Prostate gland (tissue), 2 donors: ENCODE measurements around the gene PPFIA3.
A peak's percentile ranks its signal among the peaks of the same experiment; 100 is the strongest.

ENCODE experiments used
- POLR2A ChIP-seq: fragments of 450-650 bp; IDR thresholded peaks from one replicate; pipeline ENCODE4 v1.6.1; 2016; ENCODE audit warnings: antibody characterized with exemption, mild to moderate bottlenecking
- POLR2AphosphoS5 ChIP-seq: sonication (generic); formaldehyde crosslinking; IDR thresholded peaks from one replicate; pipeline ENCODE4 v1.6.1; 2017; ENCODE audit warnings: antibody characterized with exemption
- TF ChIP-seq, protein P1 (sequence below), 4 experiments: fragments of 200-600 bp in 2 of 4; fragments of 450-650 bp in 2 of 4; sonication (generic) in 2 of 4; IDR thresholded peaks; 1 replicate in 3 of 4; 2 replicates in 1 of 4; pipeline ENCODE4 v1.5.1; 2016 to 2019; ENCODE audit warnings: antibody characterized with exemption in 4 of 4, mild to moderate bottlenecking in 2 of 4, moderate library complexity in 2 of 4

DNA sequence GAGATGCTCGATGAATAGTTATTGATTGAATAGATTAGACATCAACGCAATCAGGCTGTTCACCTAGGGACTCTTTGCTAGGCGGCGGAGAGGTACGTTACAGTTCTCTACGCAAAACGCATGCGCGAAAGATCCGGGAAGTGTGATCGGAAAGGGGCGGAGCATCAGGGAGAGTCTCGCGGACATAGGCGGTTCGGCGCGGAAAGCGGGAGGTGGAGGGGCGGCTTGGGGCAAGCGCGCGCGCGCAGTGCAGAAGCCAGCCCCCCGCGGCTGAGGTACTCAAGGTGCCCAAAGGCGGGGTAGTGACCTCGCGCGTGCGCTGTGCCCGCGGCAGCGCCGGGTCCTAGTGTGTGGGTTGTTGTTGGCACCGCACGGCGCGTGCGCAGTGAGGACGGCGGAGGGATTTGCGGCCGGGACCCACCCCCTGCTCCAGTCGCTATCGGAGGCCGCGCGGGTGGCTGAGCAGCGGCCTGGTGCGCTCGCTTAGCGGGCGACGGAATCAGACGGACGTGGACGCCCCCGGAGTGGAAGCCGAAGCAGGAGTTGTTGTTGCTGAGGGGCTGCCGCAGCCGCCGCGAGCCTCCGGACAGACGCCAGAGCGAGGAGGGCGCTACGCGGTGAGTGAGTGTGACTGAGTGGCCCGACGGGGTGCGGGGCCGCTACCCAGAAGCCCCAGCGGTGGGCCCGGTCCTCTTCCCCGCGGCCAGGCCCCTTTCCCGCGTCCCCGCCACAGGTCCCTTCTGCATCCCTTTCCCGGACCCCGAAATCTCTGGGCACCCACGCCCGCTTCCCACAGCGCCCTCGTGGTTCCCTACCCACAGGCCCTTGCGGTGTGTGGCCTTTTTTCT is 34.1 kb upstream of the PPFIA3 start, which contains the start of gene SNRNP70:
- TF ChIP-seq POLR2A: peak; percentile 88
- TF ChIP-seq, protein P1, sequence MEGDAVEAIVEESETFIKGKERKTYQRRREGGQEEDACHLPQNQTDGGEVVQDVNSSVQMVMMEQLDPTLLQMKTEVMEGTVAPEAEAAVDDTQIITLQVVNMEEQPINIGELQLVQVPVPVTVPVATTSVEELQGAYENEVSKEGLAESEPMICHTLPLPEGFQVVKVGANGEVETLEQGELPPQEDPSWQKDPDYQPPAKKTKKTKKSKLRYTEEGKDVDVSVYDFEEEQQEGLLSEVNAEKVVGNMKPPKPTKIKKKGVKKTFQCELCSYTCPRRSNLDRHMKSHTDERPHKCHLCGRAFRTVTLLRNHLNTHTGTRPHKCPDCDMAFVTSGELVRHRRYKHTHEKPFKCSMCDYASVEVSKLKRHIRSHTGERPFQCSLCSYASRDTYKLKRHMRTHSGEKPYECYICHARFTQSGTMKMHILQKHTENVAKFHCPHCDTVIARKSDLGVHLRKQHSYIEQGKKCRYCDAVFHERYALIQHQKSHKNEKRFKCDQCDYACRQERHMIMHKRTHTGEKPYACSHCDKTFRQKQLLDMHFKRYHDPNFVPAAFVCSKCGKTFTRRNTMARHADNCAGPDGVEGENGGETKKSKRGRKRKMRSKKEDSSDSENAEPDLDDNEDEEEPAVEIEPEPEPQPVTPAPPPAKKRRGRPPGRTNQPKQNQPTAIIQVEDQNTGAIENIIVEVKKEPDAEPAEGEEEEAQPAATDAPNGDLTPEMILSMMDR (IDR thresholded peaks at IDR 0.05): peak in 1 of 4 experiments; percentile 45
- TF ChIP-seq POLR2AphosphoS5: peak; percentile 97
